H1 (cell line): ENCODE measurements around the gene ZMYM3. TPM values are rescaled to one million over a fixed set of nuclear protein-coding genes. Genes with fewer than 3 reads are reported as not detected.

Experiments
- CTCF ChIA-PET: fragments of 300-600 bp; sonication (Branson Sonifier 250); formaldehyde crosslinking; loops from one replicate; lab custom pipeline; 2021; ENCODE audit not compliant: partially characterized antibody; lab: Charles Lee
- POLR2A ChIA-PET: fragments of 300-600 bp; sonication (Branson Sonifier 250); formaldehyde crosslinking; loops from one replicate; lab custom pipeline; 2021; ENCODE audit warnings: inconsistent platforms; ENCODE audit not compliant: partially characterized antibody; lab: Charles Lee
- DNase-seq, 2 experiments: peaks; one replicate each; pipeline versions ENCODE4 v3.0.0 to v3.0.0-alpha.2; 2010 to 2022; ENCODE audit warnings: low spot score in 2 of 2, low read depth in 1 of 2, mixed read lengths in 1 of 2
- FAIRE-seq: peaks from 2 replicates; lab custom pipeline; 2011; peaks lifted over from hg19 to GRCh38; lab: Jason Lieb, UNC
- H2AFZ ChIP-seq: 2 replicates; pipeline ENCODE4 v1.8.1; 2012; ENCODE audit warnings: low read length, inconsistent platforms
- H2AK5ac ChIP-seq: 2 replicates; pipeline ENCODE4 v1.6.1; 2013; ENCODE audit warnings: low read depth, low read length
- H2BK120ac ChIP-seq: replicated peaks from 2 replicates; pipeline ENCODE3; 2013; ENCODE audit warnings: low read depth, low read length, inconsistent platforms
- H2BK12ac ChIP-seq: 2 replicates; pipeline ENCODE4 v1.6.1; 2013; ENCODE audit warnings: low read depth, low read length
- H2BK15ac ChIP-seq: 2 replicates; pipeline ENCODE4 v1.6.1; 2013; ENCODE audit warnings: low read length
- H2BK20ac ChIP-seq: 2 replicates; pipeline ENCODE4 v1.6.1; 2013; ENCODE audit warnings: low read length
- H2BK5ac ChIP-seq: 2 replicates; pipeline ENCODE4 v1.6.1; 2013; ENCODE audit warnings: low read depth, low read length
- H3K14ac ChIP-seq: 2 replicates; pipeline ENCODE4 v1.6.1; 2013; ENCODE audit warnings: inconsistent platforms; ENCODE audit not compliant: insufficient read length
- H3K18ac ChIP-seq: 2 replicates; pipeline ENCODE4 v1.6.1; 2013; ENCODE audit warnings: low read length; ENCODE audit errors: extremely low read depth
- H3K23ac ChIP-seq: 2 replicates; pipeline ENCODE4 v1.6.1; 2013; ENCODE audit warnings: inconsistent platforms; ENCODE audit not compliant: insufficient read length
- H3K23me2 ChIP-seq: 2 replicates; pipeline ENCODE4 v1.6.1; 2013; ENCODE audit warnings: low read depth, low read length
- H3K27ac ChIP-seq: 2 replicates; pipeline ENCODE4 v1.6.1; 2011; ENCODE audit warnings: low read depth, low read length, inconsistent platforms
- H3K27me3 ChIP-seq, 4 experiments: replicated peaks in 1 of 4; 1 replicate in 1 of 4; 2 replicates in 3 of 4; pipeline versions ENCODE4 v1.6.1 to v1.8.1; 2011 to 2013; ENCODE audit warnings: low read length in 3 of 4, mild to moderate bottlenecking in 3 of 4, inconsistent platforms in 2 of 4, mixed read lengths in 2 of 4, moderate library complexity in 1 of 4; ENCODE audit not compliant: control insufficient read depth in 3 of 4, insufficient read depth in 3 of 4; ENCODE audit errors: extremely low read depth in 1 of 4
- H3K36me3 ChIP-seq, 4 experiments: 2 replicates each; pipeline versions ENCODE4 v1.6.1 to v1.8.1; 2011 to 2013; ENCODE audit warnings: mild to moderate bottlenecking in 4 of 4, low read length in 3 of 4, moderate library complexity in 2 of 4, control low read depth in 1 of 4, inconsistent platforms in 1 of 4; ENCODE audit not compliant: insufficient read depth in 4 of 4, control insufficient read depth in 2 of 4
- H3K4ac ChIP-seq: replicated peaks from 2 replicates; pipeline ENCODE3; 2013; ENCODE audit warnings: low read length, low read depth, mixed read lengths, inconsistent platforms; ENCODE audit not compliant: insufficient read length
- H3K4me1 ChIP-seq, 4 experiments: replicated peaks in 1 of 4; 1 replicate in 1 of 4; 2 replicates in 3 of 4; pipeline versions ENCODE4 v1.6.1 to v1.8.1; 2011 to 2013; ENCODE audit warnings: low read length in 3 of 4, inconsistent platforms in 2 of 4, mixed read lengths in 1 of 4; ENCODE audit not compliant: insufficient read depth in 4 of 4, control insufficient read depth in 3 of 4
- H3K4me2 ChIP-seq, 2 experiments: 2 replicates each; pipeline versions ENCODE4 v1.6.1 to v1.8.1; 2011 to 2013; ENCODE audit warnings: low read depth in 2 of 2, low read length in 2 of 2, control low read depth in 1 of 2, inconsistent platforms in 1 of 2, mild to moderate bottlenecking in 1 of 2; ENCODE audit not compliant: insufficient read depth in 1 of 2
- H3K4me3 ChIP-seq, 4 experiments: fragments of 200-600, 300-600 bp in 1 of 4; sonication (generic), shearing (Covaris generic), sonication (Bioruptor Twin) in 1 of 4; 2 replicates each; pipeline versions ENCODE4 v1.5.1 to v1.8.1; 2011 to 2016; ENCODE audit warnings: low read length in 4 of 4, low read depth in 3 of 4, control low read depth in 2 of 4, inconsistent platforms in 2 of 4, mild to moderate bottlenecking in 2 of 4, mixed read lengths in 1 of 4, moderate library complexity in 1 of 4; ENCODE audit not compliant: insufficient read depth in 2 of 4; ENCODE audit errors: extremely low read depth in 1 of 4
- H3K56ac ChIP-seq: replicated peaks from 2 replicates; pipeline ENCODE3; 2013; ENCODE audit warnings: low read depth, mild to moderate bottlenecking, mixed read lengths, low read length, inconsistent platforms; ENCODE audit not compliant: insufficient read length
- H3K79me1 ChIP-seq: 2 replicates; pipeline ENCODE4 v1.6.1; 2013; ENCODE audit warnings: low read depth, low read length, control low read depth
- H3K79me2 ChIP-seq, 2 experiments: 2 replicates each; pipeline versions ENCODE4 v1.6.1 to v1.8.1; 2012 to 2013; ENCODE audit warnings: low read length in 2 of 2, mild to moderate bottlenecking in 2 of 2, inconsistent platforms in 1 of 2; ENCODE audit not compliant: insufficient read depth in 2 of 2, control insufficient read depth in 1 of 2
- H3K9ac ChIP-seq, 4 experiments: replicated peaks in 1 of 4; 1 replicate in 1 of 4; 2 replicates in 3 of 4; pipeline versions ENCODE4 v1.6.1 to v1.8.1; 2011 to 2013; ENCODE audit warnings: low read depth in 3 of 4, low read length in 3 of 4, control low read depth in 2 of 4, mild to moderate bottlenecking in 2 of 4, moderate library complexity in 2 of 4, inconsistent platforms in 1 of 4; ENCODE audit errors: extremely low read depth in 1 of 4
- H3K9me3 ChIP-seq, 2 experiments: 2 replicates each; pipeline versions ENCODE4 v1.6.1 to v1.8.1; 2012 to 2013; ENCODE audit warnings: mild to moderate bottlenecking in 2 of 2, moderate library complexity in 2 of 2, control low read depth in 1 of 2, inconsistent platforms in 1 of 2, low read depth in 1 of 2, low read length in 1 of 2, mixed read lengths in 1 of 2; ENCODE audit not compliant: insufficient read depth in 2 of 2
- H4K20me1 ChIP-seq, 2 experiments: replicated peaks in 1 of 2; 2 replicates each; pipeline versions ENCODE3 to v1.8.1; 2011 to 2013; ENCODE audit warnings: inconsistent platforms in 2 of 2, low read length in 2 of 2, mild to moderate bottlenecking in 1 of 2; ENCODE audit not compliant: insufficient read depth in 2 of 2, control insufficient read depth in 1 of 2
- H4K5ac ChIP-seq: 2 replicates; pipeline ENCODE4 v1.6.1; 2013; ENCODE audit warnings: low read length, low read depth, mixed read lengths, inconsistent platforms; ENCODE audit not compliant: insufficient read length
- H4K8ac ChIP-seq: 2 replicates; pipeline ENCODE4 v1.8.0; 2013; ENCODE audit warnings: mild to moderate bottlenecking, moderate library complexity, low read length, inconsistent platforms; ENCODE audit not compliant: insufficient read depth; ENCODE audit errors: extremely low read depth
- H4K91ac ChIP-seq: replicated peaks from 2 replicates; pipeline ENCODE3; 2013; ENCODE audit warnings: low read length, mixed read lengths, inconsistent platforms; ENCODE audit not compliant: insufficient read length
- CHD2 ChIP-seq: IDR thresholded peaks from 2 replicates; pipeline ENCODE4 v1.6.1; 2012; ENCODE audit warnings: low read length, improper control_type of control experiment
- CTCF ChIP-seq, 3 experiments: IDR thresholded peaks; 1 replicate in 2 of 3; 2 replicates in 1 of 3; pipeline versions ENCODE4 v1.5.1 to v1.6.1; 2011; ENCODE audit warnings: low read length in 3 of 3, mild to moderate bottlenecking in 3 of 3, inconsistent platforms in 2 of 3, low read depth in 1 of 3, moderate library complexity in 1 of 3; ENCODE audit not compliant: insufficient read depth in 1 of 3; ENCODE audit errors: control extremely low read depth in 1 of 3
- RXRA ChIP-seq: IDR thresholded peaks from 2 replicates; pipeline ENCODE4 v1.6.1; 2011; ENCODE audit warnings: low read depth, mild to moderate bottlenecking, low read length, moderate library complexity; ENCODE audit not compliant: insufficient read depth
- WGBS, 2 experiments: shearing (Covaris generic) in 1 of 2; methylation state at CpG; one replicate each; pipeline versions ENCODE4 v1.1.6 to v1.1.7; 2013 to 2015; ENCODE audit warnings: low lambda C conversion rate in 2 of 2, mixed read lengths in 2 of 2, inconsistent platforms in 1 of 2, low coverage in 1 of 2, missing lambda C conversion rate in 1 of 2; ENCODE audit not compliant: insufficient replicate concordance in 2 of 2, insufficient coverage in 1 of 2, insufficient read length in 1 of 2; ENCODE audit errors: extremely low coverage in 1 of 2, missing lambda C conversion rate in 1 of 2; 5-methylcytosine and 5-hydroxymethylcytosine counted together
- polyA plus RNA-seq, 7 experiments: library from polyadenylated mRNA; depleted of rRNA in 3 of 7; stranded (reverse) in 5 of 7; unstranded in 2 of 7; fragments of >200 nt in 5 of 7; fragments of 200-250 nt in 2 of 7; gene quantifications; 1 replicate in 5 of 7; 2 replicates in 1 of 7; 4 replicates in 1 of 7; pipeline versions ENCODE4 v1.2.1 to v1.2.3, GENCODE V29; 2011 to 2013; ENCODE audit warnings: missing spikeins in 2 of 7, mixed read lengths in 2 of 7
- total RNA-seq: library from RNA; stranded (reverse); fragmentation: NEBNext Ultra II Directional; extraction: Animal tissue kit (Norgen Biotek cat#: 25700); gene quantifications from 2 replicates; pipeline ENCODE4 v1.2.1, GENCODE V29; 2021

Gene ZMYM3
- total and polyA plus RNA-seq, 2 of the 8 experiments (the other 6 are each of a cell fraction or from before 2014, with no cell fraction given) = 56.7 to 82.0 TPM

DNA sequence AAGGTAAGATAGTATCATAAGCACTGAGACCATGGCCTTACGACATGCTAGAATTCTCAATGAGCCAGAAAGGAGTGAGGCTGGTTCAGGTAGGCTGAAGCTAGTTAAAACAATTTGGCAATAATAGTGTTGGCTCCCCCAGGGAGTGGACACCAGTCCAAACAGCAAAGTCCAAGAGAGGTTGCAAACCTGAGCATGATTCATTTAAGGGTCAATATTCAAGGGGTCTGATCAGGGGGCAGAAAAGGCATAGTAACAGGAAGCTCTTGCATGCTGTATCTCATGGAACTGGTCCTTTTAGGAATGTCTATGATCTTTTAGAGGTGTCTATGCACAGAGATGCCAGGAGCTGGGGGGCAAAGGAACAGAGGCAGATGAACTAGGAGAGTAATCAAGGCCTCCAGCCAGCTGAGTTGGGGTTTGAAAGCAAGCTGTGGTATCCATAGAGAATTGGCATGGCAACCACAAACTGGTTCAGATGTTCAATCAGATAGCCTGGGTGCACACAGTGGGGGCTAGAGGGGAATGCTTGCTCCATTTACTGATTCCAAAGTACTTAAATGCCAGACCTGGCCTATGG lies 25.8 kb downstream of the ZMYM3 start:
- no peak overlapping the region for H4K8ac ChIP-seq
- no peak overlapping the region for H2BK5ac ChIP-seq
- FAIRE-seq (no peak), DNase-seq (no peak)
- H3K27me3 ChIP-seq = no peaks in the 10 kb centered on the region
- no peaks in the 10 kb centered on the region for H3K79me2 ChIP-seq
- H3K23ac ChIP-seq = no peak overlapping the region
- H3K4me3 ChIP-seq = no peak overlapping the region
- no peak overlapping the region for H2BK20ac ChIP-seq
- H4K20me1 ChIP-seq = no peaks in the 10 kb centered on the region
- H3K4me1 ChIP-seq = peaks cover 3 to 7% (median 5%) of the 10 kb centered on the region in 4 experiments
- no peak overlapping the region for H3K4me2 ChIP-seq
- CTCF ChIA-PET = interaction anchor here (0.9 to 1.9 kb wide), 3 partner anchors 10 to 45 kb away, joined by 4 to 8 read pairs (median 4); no protein-coding TSS in a partner anchor
- H4K91ac ChIP-seq = no peak overlapping the region
- H3K36me3 ChIP-seq = no peaks in the 10 kb centered on the region
- H3K56ac ChIP-seq = no peak overlapping the region
- H3K9me3 ChIP-seq = no peaks in the 10 kb centered on the region
- H2BK15ac ChIP-seq = no peak overlapping the region
- 100% methylated on average over 1 of the region's 1 CpG; no CpG with 5 or more reads in 1 of the 2 experiments for WGBS, 2 experiments
- H2AFZ ChIP-seq = no peak overlapping the region
- H3K79me1 ChIP-seq = no peaks in the 10 kb centered on the region
- no peak overlapping the region for H3K18ac ChIP-seq
- no peak overlapping the region for H3K27ac ChIP-seq
- no peaks in the 10 kb centered on the region for H3K23me2 ChIP-seq
- no peak overlapping the region for H3K14ac ChIP-seq
- POLR2A ChIA-PET = interaction anchor here (0.6 to 2.2 kb wide), 4 partner anchors 11 to 79 kb away, joined by 3 to 7 read pairs (median 4); no protein-coding TSS in a partner anchor
- no peak overlapping the region for H4K5ac ChIP-seq
- no peak overlapping the region for H2AK5ac ChIP-seq
- H2BK120ac ChIP-seq = no peak overlapping the region
- H3K4ac ChIP-seq = no peak overlapping the region
- H2BK12ac ChIP-seq = no peak overlapping the region
- H3K9ac ChIP-seq = no peak overlapping the region
- TF ChIP-seq CTCF (IDR thresholded peaks at IDR 0.05; ENCODE audit: control extremely low read depth in 1 of 3, insufficient read depth in 1 of 3, low read depth in 1 of 3, low read length in 3 of 3) (no peak), CHD2 (no peak), RXRA (no peak)
